Measurements from ENCODE around the gene METTL6. TPM values are rescaled to one million over a fixed set of nuclear protein-coding genes. Genes with fewer than 3 reads are reported as not detected.
A peak's percentile ranks its signal among the peaks of the same experiment; 100 is the strongest.
"Not testable (repeated sequence)": the region's sequence is repeated elsewhere in the genome, so short reads cannot be mapped to it uniquely, and the experiment has no call there.

METTL6 gene
- polyA plus RNA-seq, 3 donors: 23.9 to 29.6 (median 29.0) TPM

DNA sequence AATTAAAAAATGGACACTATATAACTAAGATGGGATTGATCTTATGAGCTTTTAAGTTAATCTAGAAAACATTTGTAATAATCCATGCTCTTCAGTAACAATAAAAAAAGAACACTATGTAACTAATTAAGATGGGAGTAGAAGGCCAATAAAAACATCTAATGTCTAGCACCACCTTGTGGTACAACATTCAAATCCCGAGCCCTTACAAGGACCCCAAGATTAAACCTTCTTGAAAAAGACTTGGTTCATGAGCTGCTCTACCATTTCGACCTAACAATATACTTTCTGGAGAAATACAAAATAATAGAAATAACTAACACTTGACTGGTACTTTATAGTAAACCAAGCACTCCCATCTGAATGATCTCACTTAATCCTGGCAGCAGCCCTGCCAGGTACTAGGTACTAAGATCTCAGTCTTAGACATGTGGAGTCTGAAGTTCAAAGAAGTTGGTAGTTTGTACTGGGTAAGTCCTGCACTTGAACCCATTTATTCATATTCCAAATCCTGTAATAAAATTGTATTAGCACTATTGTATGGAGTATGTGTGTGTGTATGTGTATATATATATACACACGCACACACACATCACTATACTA lies 21.8 kb downstream of the METTL6 start:
- DNase-seq (ENCODE audit: low read depth in 3 of 3, low spot score in 2 of 3): peak in 2 of 3 donors; percentile 32 to 40

DNA sequence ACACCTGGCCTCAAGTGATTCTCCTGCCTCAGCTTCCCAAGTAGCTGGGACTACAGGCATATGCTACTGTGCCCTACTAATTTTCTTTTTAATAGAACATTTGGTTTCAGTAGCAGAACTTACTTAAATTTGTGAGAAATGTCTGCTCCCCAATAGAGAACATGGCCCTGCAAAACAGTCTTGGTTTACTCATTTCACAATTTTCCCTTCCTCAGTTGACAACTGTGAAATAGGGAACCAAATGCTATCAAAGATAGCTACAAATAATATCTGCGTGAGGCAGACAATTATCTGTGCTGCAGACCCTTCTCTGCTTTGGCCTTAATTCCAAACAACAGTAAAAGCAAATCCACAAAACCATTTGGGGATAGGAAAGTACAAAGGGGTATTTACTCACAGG lies 22.6 kb downstream of the METTL6 start:
- DNase-seq (ENCODE audit: low read depth in 3 of 3, low spot score in 2 of 3): no peak

- DNase-seq (ENCODE audit: low read depth in 3 of 3, low spot score in 2 of 3): no peak
Measured at GRCh38 chr3:15403965-15404364, 23.4 kb downstream of the METTL6 start.

GRCh38 chr3:15403495-15403894 lies 23.8 kb downstream of the METTL6 start:
- no peak for DNase-seq (ENCODE audit: low read depth in 3 of 3, low spot score in 2 of 3)

DNA sequence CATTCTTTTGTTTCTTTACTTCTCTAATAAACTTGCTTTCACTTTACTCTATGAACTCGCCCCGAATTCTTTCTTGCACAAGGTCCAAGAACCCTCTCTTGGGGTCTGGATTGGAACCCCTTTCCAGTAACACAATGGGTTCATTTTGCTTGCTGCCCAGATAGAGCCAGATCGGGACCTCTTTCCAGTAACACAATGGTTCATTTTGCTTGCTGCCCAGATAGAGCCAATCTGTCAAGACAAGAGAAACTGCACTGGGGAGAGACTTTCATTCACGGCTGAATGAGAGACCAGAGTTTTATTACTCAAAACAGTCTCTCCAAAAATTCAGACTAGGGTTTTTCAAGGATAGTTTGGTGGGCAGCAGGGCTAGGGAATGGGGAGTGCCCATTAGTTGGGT lies 25.4 kb downstream of the METTL6 start:
- no peak for DNase-seq (ENCODE audit: low read depth in 3 of 3, low spot score in 2 of 3)

GRCh38 chr3:15399970-15400369 lies 27.4 kb downstream of the METTL6 start:
- DNase-seq (ENCODE audit: low read depth in 3 of 3, low spot score in 2 of 3): no peak

- DNase-seq (ENCODE audit: low read depth in 3 of 3, low spot score in 2 of 3): not testable (repeated sequence)
Measured at GRCh38 chr3:15398731-15399133, 28.6 kb downstream of the METTL6 start.

DNA sequence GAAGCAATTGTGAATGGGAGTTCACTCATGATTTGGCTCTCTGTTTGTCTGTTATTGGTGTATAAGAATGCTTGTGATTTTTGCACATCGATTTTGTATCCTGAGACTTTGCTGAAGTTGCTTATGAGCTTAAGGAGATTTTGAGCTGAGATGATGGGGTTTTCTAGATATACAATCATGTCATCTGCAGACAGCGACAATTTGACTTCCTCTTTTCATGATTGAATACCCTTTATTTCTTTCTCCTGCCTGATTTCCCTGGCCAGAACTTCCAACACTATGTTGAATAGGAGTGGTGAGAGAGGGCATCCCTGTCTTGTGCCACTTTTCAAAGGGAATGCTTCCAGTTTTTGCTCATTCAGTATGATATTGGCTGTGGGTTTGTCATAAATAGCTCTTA lies 34.1 kb downstream of the METTL6 start:
- DNase-seq (ENCODE audit: low read depth in 3 of 3, low spot score in 2 of 3): not testable (repeated sequence)

DNA sequence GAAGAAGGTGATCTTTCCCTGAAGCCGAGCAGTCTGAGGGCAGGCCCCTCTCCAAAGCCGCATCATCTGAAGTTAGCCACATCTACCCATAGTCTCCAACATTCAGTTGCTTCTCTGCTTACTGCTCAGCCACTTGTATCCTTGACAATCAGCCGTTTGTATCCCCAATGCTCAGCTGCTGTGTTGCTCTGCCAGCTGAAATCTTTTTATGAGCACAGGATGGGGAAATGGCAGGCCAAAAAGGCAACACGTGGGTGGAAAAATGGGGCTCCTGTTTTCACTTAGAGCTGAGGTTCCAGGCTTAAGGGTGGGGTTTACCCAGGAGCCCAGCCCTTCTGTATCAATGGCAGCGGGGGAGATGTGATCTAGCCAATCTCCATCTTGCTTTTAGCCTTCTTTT lies 36.3 kb downstream of the METTL6 start:
- DNase-seq (ENCODE audit: low read depth in 3 of 3, low spot score in 2 of 3): no peak

- no peak for DNase-seq (ENCODE audit: low read depth in 3 of 3, low spot score in 2 of 3)
Measured at GRCh38 chr3:15390460-15390859, 36.9 kb downstream of the METTL6 start.

DNA sequence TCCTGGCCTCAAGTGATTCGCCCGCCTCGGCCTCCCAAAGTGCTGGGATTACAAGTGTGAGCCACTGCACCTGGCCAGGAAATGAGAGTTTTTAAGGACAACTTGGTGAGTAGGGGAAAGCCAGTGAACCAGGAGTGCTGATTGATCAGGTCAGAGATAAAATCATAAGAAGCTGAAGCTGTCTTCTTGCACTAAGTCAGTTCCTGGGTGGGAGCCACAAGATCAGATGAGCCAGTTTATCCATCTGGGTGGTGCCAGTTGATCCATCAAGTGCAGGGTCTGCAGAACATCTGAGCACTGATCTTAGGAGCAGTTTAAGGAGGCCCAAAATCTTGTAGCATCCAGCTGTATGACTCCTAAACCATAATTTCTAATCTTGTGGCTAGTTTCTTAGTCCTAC lies 39.0 kb downstream of the METTL6 start:
- DNase-seq (ENCODE audit: low read depth in 3 of 3, low spot score in 2 of 3): not testable (repeated sequence)

- no peak for DNase-seq (ENCODE audit: low read depth in 3 of 3, low spot score in 2 of 3)
Measured at GRCh38 chr3:15387735-15388134, 39.6 kb downstream of the METTL6 start.

DNA sequence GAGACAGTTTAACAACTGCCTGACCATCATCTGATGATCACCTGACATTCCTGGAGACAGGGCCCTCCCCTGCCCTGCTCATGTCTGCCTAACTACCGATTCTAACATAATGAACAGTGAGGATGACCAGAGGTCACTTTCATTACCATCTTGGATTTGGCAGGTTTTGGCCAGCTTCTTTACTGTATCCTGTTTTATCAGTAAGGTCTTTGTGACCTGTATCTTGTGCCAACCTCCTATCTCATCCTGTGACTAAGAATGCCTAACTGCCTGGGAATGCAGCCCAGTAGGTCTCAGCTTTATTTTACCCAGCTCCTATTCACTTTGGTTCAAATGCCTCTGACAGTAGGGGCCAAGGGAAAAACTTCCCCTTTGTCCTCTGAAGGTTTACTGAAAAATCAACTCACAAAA lies 40.2 kb downstream of the METTL6 start:
- DNase-seq (ENCODE audit: low read depth in 3 of 3, low spot score in 2 of 3): no peak

GRCh38 chr3:15386654-15386955 lies 40.7 kb downstream of the METTL6 start:
- not testable (repeated sequence) for DNase-seq (ENCODE audit: low read depth in 3 of 3, low spot score in 2 of 3)

DNA sequence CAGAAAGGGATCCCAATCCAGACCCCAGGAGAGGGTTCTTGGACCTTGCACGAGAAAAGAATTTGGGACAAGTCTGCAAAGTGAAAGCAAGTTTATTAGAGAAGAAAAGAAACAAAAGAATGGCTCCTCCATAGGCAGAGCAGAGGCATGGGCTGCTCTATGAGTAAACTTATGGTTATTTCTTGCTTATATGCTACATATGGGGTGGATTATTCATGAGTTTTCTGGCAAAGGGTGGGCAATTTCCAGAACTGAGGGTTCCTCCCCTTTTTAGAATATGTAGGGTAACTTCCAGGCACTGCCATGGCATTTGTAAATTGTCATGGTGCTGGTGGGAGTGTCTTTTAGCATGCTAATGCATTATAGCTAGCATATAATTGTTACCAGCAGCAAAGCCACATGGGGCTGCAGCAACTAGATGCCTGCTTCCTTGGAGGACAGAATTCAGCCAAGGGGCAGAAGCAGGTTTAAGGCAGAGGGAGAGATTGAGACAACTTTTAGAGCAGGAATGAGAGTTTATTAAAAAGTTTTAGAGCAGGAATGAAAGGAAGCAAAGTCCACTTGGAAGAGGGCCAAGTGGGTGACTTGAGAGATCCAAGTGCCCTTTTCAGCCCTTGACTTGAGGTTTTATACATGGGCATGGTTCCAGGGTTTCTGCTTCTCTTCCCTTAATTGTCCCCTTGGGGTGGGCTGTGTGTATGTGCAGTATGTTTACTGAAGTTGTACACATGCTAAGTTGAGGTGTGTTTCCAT lies 41.3 kb downstream of the METTL6 start:
- DNase-seq (ENCODE audit: low read depth in 3 of 3, low spot score in 2 of 3): no peak

DNA sequence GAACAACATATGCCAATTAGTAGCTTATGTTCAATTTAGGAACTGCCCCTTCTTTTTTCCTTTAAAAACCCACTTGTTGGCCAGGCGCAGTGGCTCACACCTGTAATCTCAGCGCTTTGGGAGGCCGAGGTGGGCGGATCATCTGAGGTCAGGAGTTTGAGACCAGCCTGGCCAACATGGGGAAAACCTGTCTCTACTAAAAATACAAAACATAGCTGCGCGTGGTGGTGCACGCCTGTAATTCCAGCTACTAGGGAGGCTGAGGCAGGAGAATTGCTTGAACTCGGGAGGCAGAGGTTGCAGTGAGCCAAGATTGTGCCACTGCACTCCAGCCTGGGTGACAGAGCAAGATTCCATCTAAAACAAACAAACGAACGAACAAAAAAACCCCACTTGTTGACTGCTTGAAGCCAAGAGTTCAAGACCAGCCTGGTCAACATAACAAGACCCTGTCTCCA lies 42.1 kb downstream of the METTL6 start:
- DNase-seq (ENCODE audit: low read depth in 3 of 3, low spot score in 2 of 3): not testable (repeated sequence)

DNA sequence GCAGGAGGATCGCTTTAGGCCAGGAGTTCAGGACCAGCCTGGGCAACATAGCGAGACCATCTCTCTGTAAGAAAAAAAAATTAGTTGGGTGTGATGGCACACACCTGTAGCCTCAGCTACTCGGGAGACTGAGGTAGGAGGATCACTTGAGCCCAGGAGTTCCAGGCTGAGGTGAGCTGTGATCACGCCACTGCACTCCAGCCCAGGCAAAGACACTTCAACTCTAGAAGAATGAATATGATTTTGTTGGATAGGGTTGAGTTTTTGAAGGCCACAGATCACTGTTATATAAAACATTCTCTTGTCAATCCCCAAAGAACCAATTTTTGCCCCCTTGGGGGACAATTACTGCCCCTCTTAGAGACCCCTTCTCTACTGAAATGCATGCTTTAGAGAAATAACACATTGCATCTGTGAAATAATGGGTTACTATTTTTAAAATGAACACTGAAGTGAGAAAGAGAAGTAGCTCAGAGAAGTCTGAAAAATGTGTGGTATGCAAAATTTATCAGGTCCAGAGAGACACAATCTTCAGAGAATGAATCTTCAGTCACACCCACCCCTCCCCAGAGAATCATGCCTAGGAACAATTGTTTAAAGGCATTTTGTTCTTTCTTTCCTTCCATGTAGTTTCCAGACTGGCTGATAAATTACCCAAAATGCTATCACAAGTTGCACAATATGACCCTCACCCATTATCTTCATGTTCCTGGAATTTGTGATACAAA lies 42.7 kb downstream of the METTL6 start:
- no peak for DNase-seq (ENCODE audit: low read depth in 3 of 3, low spot score in 2 of 3)

DNA sequence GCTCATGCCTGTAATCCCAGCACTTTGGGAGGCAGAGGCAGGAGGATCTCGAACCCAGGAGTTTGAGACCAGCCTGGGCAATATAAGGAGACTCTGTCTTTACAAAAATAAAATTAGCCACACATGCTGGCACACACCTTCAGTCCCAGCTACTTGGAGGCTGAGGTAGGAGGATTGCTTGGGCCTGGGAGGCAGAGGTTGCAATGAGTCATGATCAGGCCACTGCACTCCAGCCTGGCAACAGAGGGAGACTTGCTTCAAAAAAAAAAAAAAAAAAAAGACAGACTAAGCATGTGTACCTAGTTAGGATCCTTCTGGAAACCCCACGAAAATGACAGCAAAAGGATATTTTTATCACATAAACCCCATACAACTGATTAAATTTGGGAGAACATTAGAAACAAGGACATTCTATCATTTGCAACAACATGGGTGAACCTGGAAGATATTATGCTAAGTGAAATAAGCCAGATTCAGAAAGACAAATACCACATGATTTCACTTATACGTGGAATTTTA lies 44.9 kb downstream of the METTL6 start:
- DNase-seq (ENCODE audit: low read depth in 3 of 3, low spot score in 2 of 3): no peak

- DNase-seq (ENCODE audit: low read depth in 3 of 3, low spot score in 2 of 3): no peak
Measured at GRCh38 chr3:15380980-15381890, 46.1 kb downstream of the METTL6 start.

DNA sequence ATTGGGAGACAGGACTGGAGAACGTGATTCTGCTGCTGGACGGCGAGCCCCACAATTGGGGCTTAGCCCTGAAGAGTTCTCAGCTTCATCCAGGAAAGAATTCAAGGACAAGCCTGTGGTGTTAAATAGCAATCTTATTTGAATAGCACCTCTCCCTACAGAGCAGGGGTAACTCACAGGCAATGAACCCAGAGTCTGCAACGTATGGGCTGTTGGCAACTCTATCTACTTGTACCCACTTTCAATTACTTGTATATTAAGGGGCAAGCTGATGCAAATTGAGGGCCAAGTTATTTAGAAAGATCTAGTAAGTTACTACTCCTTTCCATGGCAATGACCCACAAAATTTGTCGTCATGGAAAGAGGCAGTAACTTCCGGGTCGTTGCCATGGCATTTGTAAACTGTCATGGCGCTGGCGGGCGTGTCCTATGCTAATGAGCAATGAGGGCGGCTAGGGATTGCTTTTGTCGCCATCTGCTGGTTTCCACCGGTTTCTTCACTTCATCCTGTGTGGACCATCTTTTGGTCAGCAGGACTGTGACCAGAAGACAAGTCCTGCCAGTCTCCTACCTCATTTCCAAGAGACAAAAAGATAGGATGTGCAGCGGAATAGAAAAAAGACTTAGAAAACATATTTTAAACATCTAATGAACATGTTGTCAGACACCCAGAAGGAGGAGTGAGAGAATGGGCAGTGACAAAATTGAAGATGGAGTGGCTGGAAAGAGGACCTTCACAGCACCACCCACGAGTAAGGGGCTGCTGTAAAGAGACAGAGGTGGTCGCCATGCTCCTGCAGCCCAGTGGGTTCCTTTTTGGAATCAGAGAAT lies 49.2 kb downstream of the METTL6 start:
- DNase-seq (ENCODE audit: low read depth in 3 of 3, low spot score in 2 of 3): peak; percentile 90 to 92 (median 91)
